Osteoblast (primary cell): Measurements from ENCODE around the gene ACADM. TPM values are rescaled to one million over a fixed set of nuclear protein-coding genes. Genes with fewer than 3 reads are reported as not detected.
"Not testable (repeated sequence)": the region's sequence is repeated elsewhere in the genome, so short reads cannot be mapped to it uniquely, and the experiment has no call there.

Source experiments
- DNase-seq: peaks from one replicate; pipeline ENCODE4 v3.0.0; 2011; ENCODE audit warnings: low spot score, mixed read lengths; ENCODE audit not compliant: insufficient read length; ENCODE audit errors: missing footprints
- H2AFZ ChIP-seq: 2 replicates; pipeline ENCODE4 v1.6.0; 2011; ENCODE audit warnings: mild to moderate bottlenecking, low read length
- H3K27ac ChIP-seq: 2 replicates; pipeline ENCODE4 v1.5.1; 2011; ENCODE audit warnings: mild to moderate bottlenecking, low read depth, low read length, moderate library complexity
- H3K27me3 ChIP-seq: 2 replicates; pipeline ENCODE4 v1.6.0; 2012; ENCODE audit warnings: mild to moderate bottlenecking, control low read depth, inconsistent platforms, low read length, moderate library complexity; ENCODE audit not compliant: insufficient read depth
- H3K36me3 ChIP-seq: 2 replicates; pipeline ENCODE4 v1.5.1; 2011; ENCODE audit warnings: mild to moderate bottlenecking, low read length, control low read depth, moderate library complexity; ENCODE audit not compliant: insufficient read depth
- H3K4me1 ChIP-seq: 2 replicates; pipeline ENCODE4 v1.5.1; 2011; ENCODE audit warnings: mild to moderate bottlenecking, low read length, control low read depth, moderate library complexity; ENCODE audit not compliant: insufficient read depth
- H3K4me2 ChIP-seq: 2 replicates; pipeline ENCODE4 v1.6.0; 2011; ENCODE audit warnings: mild to moderate bottlenecking, low read length; ENCODE audit not compliant: insufficient read depth
- H3K4me3 ChIP-seq: fragments of 200-600 bp; sonication (generic); 3 replicates; pipeline ENCODE4 v1.5.1; 2012; ENCODE audit warnings: mild to moderate bottlenecking, low read length, inconsistent platforms; ENCODE audit not compliant: insufficient read depth
- H3K79me2 ChIP-seq: 2 replicates; pipeline ENCODE4 v1.6.0; 2012; ENCODE audit warnings: mild to moderate bottlenecking, low read length, control low read depth, inconsistent platforms; ENCODE audit not compliant: insufficient read depth
- H3K9me3 ChIP-seq: 2 replicates; pipeline ENCODE4 v1.5.1; 2011; ENCODE audit warnings: low read depth, low read length, control low read depth
- H4K20me1 ChIP-seq: 2 replicates; pipeline ENCODE4 v1.6.0; 2012; ENCODE audit warnings: mild to moderate bottlenecking, low read length, control low read depth; ENCODE audit not compliant: insufficient read depth
- total RNA-seq: library from RNA; depleted of rRNA; stranded (reverse); fragments of >200 nt; gene quantifications from 2 replicates; pipeline ENCODE4 v1.2.3, GENCODE V29; 2012
- TF ChIP-seq, protein P1 (sequence below): IDR thresholded peaks from 2 replicates; pipeline ENCODE4 v1.5.1; 2011; ENCODE audit warnings: mild to moderate bottlenecking, low read depth, low read length, moderate library complexity; ENCODE audit errors: extremely low read depth

Gene ACADM
- total RNA-seq, 1 donor, result 33.7 TPM

GRCh38 chr1:75771978-75772377 lies 47.5 kb downstream of the ACADM start:
- Histone ChIP-seq H3K4me2 (no peak overlapping the region), H3K27ac (no peak overlapping the region), H3K4me3 (no peak overlapping the region), H3K36me3 (no peaks in the 10 kb centered on the region), H4K20me1 (no peaks in the 10 kb centered on the region), H3K79me2 (no peaks in the 10 kb centered on the region), H3K27me3 (no peaks in the 10 kb centered on the region), H3K9me3 (no peaks in the 10 kb centered on the region), H2AFZ (no peak overlapping the region), H3K4me1 (no peaks in the 10 kb centered on the region)
- DNase-seq, result no peak
- TF ChIP-seq, protein P1, sequence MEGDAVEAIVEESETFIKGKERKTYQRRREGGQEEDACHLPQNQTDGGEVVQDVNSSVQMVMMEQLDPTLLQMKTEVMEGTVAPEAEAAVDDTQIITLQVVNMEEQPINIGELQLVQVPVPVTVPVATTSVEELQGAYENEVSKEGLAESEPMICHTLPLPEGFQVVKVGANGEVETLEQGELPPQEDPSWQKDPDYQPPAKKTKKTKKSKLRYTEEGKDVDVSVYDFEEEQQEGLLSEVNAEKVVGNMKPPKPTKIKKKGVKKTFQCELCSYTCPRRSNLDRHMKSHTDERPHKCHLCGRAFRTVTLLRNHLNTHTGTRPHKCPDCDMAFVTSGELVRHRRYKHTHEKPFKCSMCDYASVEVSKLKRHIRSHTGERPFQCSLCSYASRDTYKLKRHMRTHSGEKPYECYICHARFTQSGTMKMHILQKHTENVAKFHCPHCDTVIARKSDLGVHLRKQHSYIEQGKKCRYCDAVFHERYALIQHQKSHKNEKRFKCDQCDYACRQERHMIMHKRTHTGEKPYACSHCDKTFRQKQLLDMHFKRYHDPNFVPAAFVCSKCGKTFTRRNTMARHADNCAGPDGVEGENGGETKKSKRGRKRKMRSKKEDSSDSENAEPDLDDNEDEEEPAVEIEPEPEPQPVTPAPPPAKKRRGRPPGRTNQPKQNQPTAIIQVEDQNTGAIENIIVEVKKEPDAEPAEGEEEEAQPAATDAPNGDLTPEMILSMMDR, result no peak

- H4K20me1 ChIP-seq, H3K4me3 ChIP-seq, H3K36me3 ChIP-seq, H3K79me2 ChIP-seq, H3K27me3 ChIP-seq, DNase-seq, H3K4me2 ChIP-seq, H3K9me3 ChIP-seq, H2AFZ ChIP-seq, H3K27ac ChIP-seq, H3K4me1 ChIP-seq: not testable (repeated sequence)
Measured at GRCh38 chr1:75777812-75778211, 53.3 kb downstream of the ACADM start.

DNA sequence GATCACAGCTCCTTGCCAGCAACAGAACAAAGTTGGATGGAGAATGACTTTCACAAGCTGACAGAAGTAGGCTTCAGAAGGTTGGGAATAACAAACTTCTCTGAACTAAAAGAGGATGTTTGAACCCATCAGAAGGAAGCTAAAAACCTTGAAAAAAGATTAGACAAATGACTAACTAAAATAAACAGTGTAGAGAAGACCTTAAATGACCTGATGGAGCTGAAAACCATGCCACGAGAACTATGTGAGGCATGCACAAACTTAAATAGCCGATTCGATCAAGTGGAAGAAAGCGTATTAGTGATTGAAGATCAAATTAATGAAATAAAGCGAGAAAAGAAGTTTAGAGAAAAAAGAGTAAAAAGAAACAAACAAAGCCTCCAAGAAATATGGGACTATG lies 54.2 kb downstream of the ACADM start:
- H3K4me3 ChIP-seq, H3K4me2 ChIP-seq, H3K4me1 ChIP-seq, H3K27ac ChIP-seq, H3K27me3 ChIP-seq, H3K79me2 ChIP-seq, H3K9me3 ChIP-seq, H4K20me1 ChIP-seq, DNase-seq, H2AFZ ChIP-seq, H3K36me3 ChIP-seq: not testable (repeated sequence)

- H2AFZ ChIP-seq, H3K79me2 ChIP-seq, H4K20me1 ChIP-seq, H3K9me3 ChIP-seq, H3K4me3 ChIP-seq, H3K27ac ChIP-seq, H3K36me3 ChIP-seq, H3K27me3 ChIP-seq, H3K4me1 ChIP-seq, H3K4me2 ChIP-seq, DNase-seq: not testable (repeated sequence)
Measured at GRCh38 chr1:75780183-75780582, 55.7 kb downstream of the ACADM start.

- not testable (repeated sequence) for H3K27ac ChIP-seq, H3K27me3 ChIP-seq, H3K4me2 ChIP-seq, H3K4me3 ChIP-seq, H2AFZ ChIP-seq, H3K9me3 ChIP-seq, DNase-seq
- Histone ChIP-seq H3K4me1 (peaks cover 17% of the 10 kb centered on the region), H3K79me2 (peaks cover 32% of the 10 kb centered on the region), H3K36me3 (peaks cover 13% of the 10 kb centered on the region), H4K20me1 (peaks cover 23% of the 10 kb centered on the region)
Measured at GRCh38 chr1:75783920-75784319, 59.4 kb downstream of the ACADM start.

DNA sequence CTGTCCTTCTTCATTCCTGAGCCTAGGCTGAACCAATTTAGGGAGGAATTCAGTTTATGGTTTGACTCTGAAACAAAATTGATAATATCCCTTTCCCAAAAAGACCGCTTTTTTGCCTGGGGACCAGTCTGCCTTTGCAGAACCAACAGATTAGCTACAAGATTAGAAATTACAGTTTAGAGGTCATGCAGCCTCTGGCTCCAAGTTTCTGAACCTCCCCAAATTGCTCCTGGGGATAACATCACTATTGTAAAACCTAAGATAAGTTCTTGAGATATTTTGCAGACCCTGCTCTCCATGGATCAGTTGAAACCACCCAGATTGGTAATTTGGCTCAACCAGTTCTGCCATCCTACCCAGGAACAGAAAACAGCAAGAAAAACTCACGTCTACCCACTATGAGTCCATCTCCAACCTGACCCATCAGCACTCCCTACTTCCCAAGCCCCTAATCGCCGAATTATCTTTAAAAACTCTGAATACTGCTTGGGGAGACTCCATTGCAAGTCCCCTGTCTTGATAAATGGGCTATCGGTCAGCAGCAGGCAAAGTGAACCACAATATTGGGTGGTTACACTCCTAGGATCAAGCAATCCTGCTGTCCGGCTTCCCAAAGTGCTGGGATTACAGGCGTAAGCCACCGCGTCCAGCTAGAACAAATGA lies 60.9 kb downstream of the ACADM start:
- peaks cover 37% of the 10 kb centered on the region for H4K20me1 ChIP-seq
- TF ChIP-seq, protein P1, result no peak
- H3K4me3 ChIP-seq, result peak overlapping the region; percentile 85
- H3K27me3 ChIP-seq, result no peaks in the 10 kb centered on the region
- peak overlapping the region; percentile 86 for H3K4me2 ChIP-seq
- H3K27ac ChIP-seq, result peak overlapping the region; percentile 75
- no peaks in the 10 kb centered on the region for H3K9me3 ChIP-seq
- H3K79me2 ChIP-seq, result peaks cover 44% of the 10 kb centered on the region
- H2AFZ ChIP-seq, result peak overlapping the region; percentile 91
- no peak for DNase-seq
- H3K4me1 ChIP-seq, result peaks cover 31% of the 10 kb centered on the region
- H3K36me3 ChIP-seq, result peaks cover 26% of the 10 kb centered on the region
